Upper lobe of right lung (tissue), 1 donor: ENCODE data around the gene PROK2. TPM values are rescaled to one million over a fixed set of nuclear protein-coding genes. Genes with fewer than 3 reads are reported as not detected.

Source experiments
- ATAC-seq: fragments of 200-7000 bp; cut with Tn5 transposase; one replicate; pipeline ENCODE4 v1.9.1; 2020; ENCODE audit warnings: mild to moderate bottlenecking, moderate library complexity
- DNase-seq: peaks from one replicate; pipeline ENCODE4 v3.0.0-alpha.2; 2020
- H3K27ac ChIP-seq: fragments of 200-600 bp; one replicate; pipeline ENCODE4 v1.8.0; 2022
- H3K27me3 ChIP-seq: fragments of 200-600 bp; one replicate; pipeline ENCODE4 v1.8.0; 2022; ENCODE audit warnings: mild to moderate bottlenecking
- H3K36me3 ChIP-seq: fragments of 200-600 bp; one replicate; pipeline ENCODE4 v1.8.0; 2022
- H3K4me1 ChIP-seq: fragments of 200-600 bp; one replicate; pipeline ENCODE4 v1.8.0; 2022
- H3K4me3 ChIP-seq: fragments of 200-600 bp; one replicate; pipeline ENCODE4 v1.8.0; 2022; ENCODE audit warnings: mild to moderate bottlenecking
- H3K9me3 ChIP-seq: fragments of 200-600 bp; one replicate; pipeline ENCODE4 v1.8.0; 2022
- intact Hi-C: fragments of 100-400 bp; cut with DNase I; formaldehyde crosslinking; loops from one replicate; pipeline ENCODE4 v1.11.0; 2022
- long read RNA-seq: library from polyadenylated mRNA; unstranded; transcript quantifications from one replicate; pipeline ENCODE4 v2.0.0, GENCODE V29; 2021
- total RNA-seq: library from RNA; stranded (reverse); fragmentation: NEBNext Ultra II Directional; extraction: Animal tissue kit (Norgen Biotek cat#: 25700); gene quantifications from one replicate; pipeline ENCODE4 v1.2.1, GENCODE V29; 2021
- TF ChIP-seq, protein P1 (sequence below): fragments of 200-600 bp; IDR thresholded peaks from one replicate; pipeline ENCODE4 v1.8.0; 2022; ENCODE audit warnings: antibody characterized with exemption
- donor health status: DM: no; HTN: yes; CAD: no; lungs with severe emphysema.

Gene PROK2
- 4.1 TPM for total RNA-seq
- long read RNA-seq, partial matches to known transcripts, result 0 of 8 reads
- long read RNA-seq, other reads (novel, unspliced or antisense), result 3 of 8 reads

DNA sequence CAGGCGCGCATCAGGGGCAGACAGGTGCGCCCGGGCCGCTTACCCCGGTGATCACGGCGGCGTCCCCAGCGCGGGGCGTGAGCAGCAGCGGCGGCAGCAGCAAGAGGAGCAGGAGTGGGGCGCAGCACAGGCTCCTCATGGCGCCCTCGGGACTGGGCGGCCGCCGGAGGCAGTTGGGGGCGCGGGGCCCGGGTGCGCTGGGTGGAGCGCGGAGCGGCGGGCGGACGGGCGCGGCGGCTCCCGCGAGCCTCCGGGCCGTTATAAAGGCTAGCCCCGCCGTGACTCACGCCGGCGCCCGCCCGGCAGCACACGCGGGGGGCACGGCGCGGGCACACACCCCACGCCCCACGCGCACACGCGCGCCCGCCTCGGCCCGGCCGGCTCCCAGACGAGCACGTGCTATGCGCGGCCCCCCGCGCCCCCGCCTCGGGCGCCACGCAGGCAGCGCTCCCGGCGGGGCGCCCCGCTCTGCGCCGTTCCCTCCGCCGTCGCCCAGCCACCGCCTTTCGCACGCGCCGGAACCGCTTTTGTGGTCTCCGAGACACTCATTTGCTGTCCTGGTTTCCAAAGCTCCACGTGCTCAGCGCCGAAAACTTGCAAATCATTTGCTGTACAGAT, at the start of gene PROK2:
TSS of gene PROK2 (minus strand) at position 235 of the 618 bp plus-strand sequence. CDS start at position 139, 96 bp downstream.
- Histone ChIP-seq H3K27ac (no peak within 1 kb of the TSS), H3K27me3 (peaks cover 69% of the 10 kb centered on the region), H3K4me1 (peaks cover 14% of the 10 kb centered on the region), H3K9me3 (no peaks in the 10 kb centered on the region), H3K4me3 (peak within 1 kb of the TSS; percentile 27), H3K36me3 (no peaks in the 10 kb centered on the region)
- intact Hi-C loops, result no loop called here
- DNase-seq, result peak; percentile 63
- TF ChIP-seq, protein P1, sequence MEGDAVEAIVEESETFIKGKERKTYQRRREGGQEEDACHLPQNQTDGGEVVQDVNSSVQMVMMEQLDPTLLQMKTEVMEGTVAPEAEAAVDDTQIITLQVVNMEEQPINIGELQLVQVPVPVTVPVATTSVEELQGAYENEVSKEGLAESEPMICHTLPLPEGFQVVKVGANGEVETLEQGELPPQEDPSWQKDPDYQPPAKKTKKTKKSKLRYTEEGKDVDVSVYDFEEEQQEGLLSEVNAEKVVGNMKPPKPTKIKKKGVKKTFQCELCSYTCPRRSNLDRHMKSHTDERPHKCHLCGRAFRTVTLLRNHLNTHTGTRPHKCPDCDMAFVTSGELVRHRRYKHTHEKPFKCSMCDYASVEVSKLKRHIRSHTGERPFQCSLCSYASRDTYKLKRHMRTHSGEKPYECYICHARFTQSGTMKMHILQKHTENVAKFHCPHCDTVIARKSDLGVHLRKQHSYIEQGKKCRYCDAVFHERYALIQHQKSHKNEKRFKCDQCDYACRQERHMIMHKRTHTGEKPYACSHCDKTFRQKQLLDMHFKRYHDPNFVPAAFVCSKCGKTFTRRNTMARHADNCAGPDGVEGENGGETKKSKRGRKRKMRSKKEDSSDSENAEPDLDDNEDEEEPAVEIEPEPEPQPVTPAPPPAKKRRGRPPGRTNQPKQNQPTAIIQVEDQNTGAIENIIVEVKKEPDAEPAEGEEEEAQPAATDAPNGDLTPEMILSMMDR, result no peak
- peak; percentile 53 for ATAC-seq

- ATAC-seq (no peak), DNase-seq (no peak)
- TF ChIP-seq, protein P1, result no peak
- no peaks in the 10 kb centered on the region for H3K9me3 ChIP-seq
- no peak overlapping the region for H3K4me3 ChIP-seq
- H3K27ac ChIP-seq, result no peak overlapping the region
- no peaks in the 10 kb centered on the region for H3K4me1 ChIP-seq
- intact Hi-C loops, result no loop called here
- no peaks in the 10 kb centered on the region for H3K27me3 ChIP-seq
- H3K36me3 ChIP-seq, result no peaks in the 10 kb centered on the region
These were observed 46.7 kb upstream of the PROK2 start for GRCh38 chr3:71831599-71831998.

GRCh38 chr3:71825551-71826283, 40.8 kb upstream of the PROK2 start:
- Histone ChIP-seq H3K9me3 (no peaks in the 10 kb centered on the region), H3K4me3 (no peak overlapping the region), H3K36me3 (no peaks in the 10 kb centered on the region), H3K4me1 (no peaks in the 10 kb centered on the region), H3K27ac (no peak overlapping the region), H3K27me3 (no peaks in the 10 kb centered on the region)
- intact Hi-C loops, result no loop called here
- ATAC-seq, result peak; percentile 29
- TF ChIP-seq, protein P1, result no peak
- DNase-seq, result no peak

DNA sequence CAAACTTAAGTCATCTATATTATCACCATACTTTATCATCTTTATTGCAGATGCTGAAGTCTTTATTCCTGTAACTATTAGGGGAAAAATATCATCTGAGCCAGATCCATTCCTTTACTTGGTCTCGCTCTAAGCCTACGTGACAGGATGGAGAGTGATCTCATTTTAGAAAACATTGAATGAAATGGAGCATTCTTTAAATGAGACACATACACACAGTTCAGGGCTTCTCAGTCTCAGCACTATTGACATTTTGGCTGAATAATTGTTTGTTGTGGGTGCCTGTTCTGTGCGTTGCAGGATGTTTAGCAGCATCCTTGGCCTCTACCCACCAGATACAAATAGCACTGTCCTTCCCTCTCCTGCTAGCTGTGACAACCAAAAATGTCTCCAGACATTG, 36.2 kb upstream of the PROK2 start:
- ATAC-seq, result no peak
- Histone ChIP-seq H3K36me3 (no peaks in the 10 kb centered on the region), H3K27ac (no peak overlapping the region), H3K9me3 (no peaks in the 10 kb centered on the region), H3K4me1 (no peaks in the 10 kb centered on the region), H3K4me3 (no peak overlapping the region), H3K27me3 (no peaks in the 10 kb centered on the region)
- no peak for DNase-seq
- TF ChIP-seq, protein P1, result no peak
- intact Hi-C loops, result no loop called here

DNA sequence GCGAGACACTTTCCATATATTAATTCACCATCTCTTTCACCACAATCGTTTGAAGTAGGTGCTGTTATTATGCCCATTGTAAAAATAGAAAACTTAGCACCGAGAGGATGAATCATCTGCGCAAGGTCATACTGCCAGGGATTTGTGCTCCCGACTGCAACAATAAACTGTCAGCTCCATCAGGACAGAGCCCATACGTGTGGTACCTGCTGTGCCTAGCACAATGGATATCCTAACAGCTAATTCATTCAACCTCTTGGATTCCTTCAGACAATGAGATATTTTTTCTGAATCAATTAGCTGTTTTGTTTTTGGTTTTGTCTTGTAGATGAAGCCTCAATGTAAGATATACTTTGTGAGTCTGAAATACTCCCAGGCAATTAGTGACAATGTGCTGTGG, 32.3 kb upstream of the PROK2 start:
- ATAC-seq, result no peak
- intact Hi-C loops, result no loop called here

More for the DNA sequence above, 32.3 kb upstream of the PROK2 start:
- no peaks in the 10 kb centered on the region for H3K9me3 ChIP-seq
- no peaks in the 10 kb centered on the region for H3K36me3 ChIP-seq
- H3K4me1 ChIP-seq, result no peaks in the 10 kb centered on the region
- DNase-seq, result no peak
- TF ChIP-seq, protein P1, result no peak
- no peak overlapping the region for H3K27ac ChIP-seq
- no peak overlapping the region for H3K4me3 ChIP-seq
- H3K27me3 ChIP-seq, result no peaks in the 10 kb centered on the region
